Dermis blood vessel endothelial cell (primary cell): ENCODE results near the gene TACO1. TPM values are rescaled to one million over a fixed set of nuclear protein-coding genes. Genes with fewer than 3 reads are reported as not detected.

Source experiments
- DNase-seq: peaks from one replicate; pipeline ENCODE4 v3.0.0; 2010
- total RNA-seq: library from RNA; depleted of rRNA; stranded (reverse); fragments of >200 nt; gene quantifications from 2 replicates; pipeline ENCODE4 v1.2.3, GENCODE V29; 2014

Gene TACO1
- total RNA-seq, 1 donor from 2014 or later = 15.5 TPM

GRCh38 chr17:63641692-63642448 lies 41.2 kb downstream of the TACO1 start:
- no peak for DNase-seq

GRCh38 chr17:63644846-63645245 lies 44.2 kb downstream of the TACO1 start:
- no peak for DNase-seq

DNA sequence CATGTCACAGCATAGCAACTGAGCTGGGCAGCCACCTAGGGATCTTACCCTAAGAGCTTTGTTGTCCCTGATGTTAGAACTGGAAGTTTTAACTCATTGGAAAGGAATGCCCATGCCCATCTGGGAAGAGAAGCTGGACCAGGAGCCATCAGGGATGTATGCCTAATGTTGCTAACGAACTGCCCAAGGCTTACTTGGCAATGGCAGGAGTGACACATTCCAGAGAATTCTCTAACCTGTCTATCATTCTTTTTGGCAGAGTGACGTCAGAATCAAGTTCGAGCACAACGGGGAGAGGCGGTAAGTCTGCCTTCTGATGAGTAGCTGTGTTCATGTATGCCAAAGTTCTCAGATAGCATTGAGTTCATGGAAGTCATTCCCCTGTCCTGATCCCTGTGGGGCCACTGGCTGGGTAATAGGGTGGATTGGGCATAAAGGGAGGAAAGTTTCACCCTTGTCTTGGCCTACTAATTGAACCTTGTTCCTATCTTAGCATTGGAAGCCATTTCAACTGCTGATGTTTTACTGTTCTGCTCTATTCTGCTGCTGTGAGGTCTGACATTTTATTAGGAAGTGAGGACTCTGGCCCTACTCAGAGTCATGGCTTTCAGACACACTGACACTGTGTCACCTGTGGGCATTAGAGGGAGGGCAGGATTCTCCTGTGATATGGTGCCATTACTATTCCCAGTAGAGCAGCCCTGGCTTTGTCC lies 45.2 kb downstream of the TACO1 start:
- no peak for DNase-seq

DNA sequence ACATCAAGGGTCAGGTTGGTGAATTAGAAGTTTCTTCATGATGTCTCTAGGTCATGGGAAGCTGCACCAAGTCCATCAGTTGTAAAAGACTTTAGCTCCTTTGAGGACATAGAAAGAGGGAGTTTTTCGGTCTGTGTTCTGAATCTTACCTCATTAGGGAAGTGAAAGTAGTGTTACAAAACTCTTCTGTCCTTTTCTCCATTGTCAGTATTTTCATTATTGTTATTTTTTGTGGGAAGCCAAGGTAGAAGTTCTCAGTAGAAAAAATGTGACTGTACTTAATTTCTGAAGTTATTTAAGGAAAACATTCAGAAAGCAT lies 45.8 kb downstream of the TACO1 start:
- no peak for DNase-seq

DNA sequence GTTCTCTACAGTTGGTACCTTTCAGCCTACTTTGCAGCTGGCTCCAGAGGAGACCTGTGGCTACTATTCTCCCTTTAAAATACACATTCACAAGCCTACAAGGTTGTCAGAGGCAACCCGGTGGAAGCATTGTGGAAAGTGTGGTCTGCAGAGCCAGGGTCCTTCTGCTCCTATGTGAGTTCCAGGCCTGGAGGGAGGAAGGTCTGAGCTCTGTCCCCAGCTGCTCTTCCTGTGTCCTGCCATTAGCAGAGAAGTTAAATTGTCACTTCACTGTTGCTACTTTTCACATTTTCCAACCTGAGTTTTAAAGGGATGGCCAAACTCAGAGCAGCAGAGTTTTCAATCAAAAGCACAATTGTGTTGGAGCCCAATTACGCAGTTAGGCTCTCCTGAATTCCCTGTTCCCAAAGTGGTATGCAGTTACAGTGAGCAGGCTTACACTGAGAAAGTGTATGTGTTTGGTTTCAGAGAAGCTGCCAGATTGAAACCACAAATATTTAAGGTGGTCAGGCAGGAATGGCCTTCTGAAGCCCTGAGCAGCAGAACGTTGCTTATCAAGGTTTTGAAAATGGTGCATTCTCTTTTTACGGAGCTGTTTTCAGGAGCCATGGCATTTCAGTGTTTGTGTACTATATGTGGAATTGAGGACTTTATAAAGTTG lies 46.5 kb downstream of the TACO1 start:
- no peak for DNase-seq

DNA sequence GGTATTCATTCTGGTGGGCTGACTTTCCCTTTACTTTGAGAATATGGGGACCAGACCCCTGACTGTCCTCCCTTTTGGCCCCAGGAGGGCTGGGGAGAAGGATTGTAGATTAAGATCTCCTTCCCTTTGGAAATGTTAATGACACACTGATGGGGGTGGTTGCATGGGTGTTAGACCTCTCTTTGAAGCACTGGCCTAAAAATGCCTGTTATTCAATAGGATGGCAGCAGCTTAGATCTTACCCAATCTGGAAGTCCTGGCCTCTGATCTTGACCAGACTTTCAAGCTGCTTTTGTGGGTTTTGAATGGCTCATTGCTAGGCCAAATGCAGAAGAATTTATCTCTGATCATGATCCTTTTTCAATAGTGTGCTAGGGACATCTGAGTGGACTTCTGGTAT lies 47.2 kb downstream of the TACO1 start:
- DNase-seq = no peak

DNA sequence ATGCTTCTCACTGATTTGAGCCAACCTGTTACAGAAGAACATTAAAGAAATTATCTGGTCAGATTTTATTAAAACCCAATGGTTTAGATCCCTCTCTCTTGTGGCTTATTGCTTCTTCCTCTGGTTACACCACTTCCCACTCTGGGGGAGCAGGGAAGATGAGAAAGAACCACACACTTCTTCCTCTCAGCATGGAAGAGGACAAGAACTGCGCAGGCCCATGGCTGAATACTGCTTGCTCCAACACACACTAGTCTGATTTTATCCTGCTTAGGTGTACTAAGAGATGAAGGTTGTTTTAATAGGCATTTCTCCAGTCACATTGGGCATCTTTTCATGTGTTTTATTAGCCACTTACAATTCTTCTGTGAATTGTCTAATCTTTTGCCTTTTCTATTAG lies 49.1 kb downstream of the TACO1 start:
- no peak for DNase-seq

- no peak for DNase-seq
Observed at GRCh38 chr17:63652106-63652505, 51.4 kb downstream of the TACO1 start.

- no peak for DNase-seq
Observed at GRCh38 chr17:63653050-63653449, 52.4 kb downstream of the TACO1 start.

DNA sequence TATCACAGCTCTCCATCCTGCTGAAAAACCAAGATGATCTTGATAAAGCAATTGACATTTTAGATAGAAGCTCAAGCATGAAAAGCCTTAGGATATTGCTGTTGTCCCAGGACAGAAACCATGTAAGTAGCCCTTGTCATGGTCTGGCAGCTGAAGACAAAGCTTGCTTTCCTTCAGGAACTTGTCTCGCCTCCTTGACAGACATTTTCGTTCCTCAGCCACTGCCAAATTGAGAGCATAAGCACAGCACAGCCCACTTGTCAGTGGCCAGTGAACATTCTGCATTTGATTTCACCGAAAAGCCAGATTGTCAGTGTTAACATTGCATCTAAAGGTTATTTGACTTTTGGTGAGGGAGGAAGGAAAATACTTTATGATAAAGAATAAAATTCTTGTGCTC lies 57.1 kb downstream of the TACO1 start:
- no peak for DNase-seq

Other genes with a start within 250 kb of the TACO1 start
- 33.4 and 35.9 TPM in 2 replicates for gene CYB561, start 154.6 kb upstream of the TACO1 start, total RNA-seq
- 155 and 366 TPM in 2 replicates for gene ACE, start 123.8 kb upstream of the TACO1 start, total RNA-seq
- gene KCNH6, start 77.5 kb upstream of the TACO1 start, total RNA-seq = 0.05 TPM in 1 of 2 replicates, not detected in the other
- gene DCAF7, start 50.4 kb upstream of the TACO1 start, total RNA-seq = 27.9 and 55.2 TPM in 2 replicates
- gene MAP3K3, start 21.5 kb downstream of the TACO1 start, total RNA-seq = 138 and 207 TPM in 2 replicates
- gene LIMD2, start 99.2 kb downstream of the TACO1 start, total RNA-seq = 46.5 and 64.4 TPM in 2 replicates
- gene STRADA, start 140.9 kb downstream of the TACO1 start, total RNA-seq = 26.5 and 27.5 TPM in 2 replicates
- 109 and 164 TPM in 2 replicates for gene CCDC47, start 172.7 kb downstream of the TACO1 start, total RNA-seq
- gene DDX42, start 173.3 kb downstream of the TACO1 start, total RNA-seq = 71.6 and 81.5 TPM in 2 replicates
- gene PSMC5, start 226.5 kb downstream of the TACO1 start, total RNA-seq = 46.6 and 92.0 TPM in 2 replicates
- 73.3 and 78.8 TPM in 2 replicates for gene FTSJ3, start 226.8 kb downstream of the TACO1 start, total RNA-seq
- gene SMARCD2, start 241.8 kb downstream of the TACO1 start, total RNA-seq = 78.8 and 97.8 TPM in 2 replicates